Fibroblast of the aortic adventitia (primary cell): Measurements from ENCODE around the gene TEKT2. TPM values are rescaled to one million over a fixed set of nuclear protein-coding genes. Genes with fewer than 3 reads are reported as not detected.

Experiments
- DNase-seq: peaks from one replicate; pipeline ENCODE4 v3.0.0-alpha.2; 2010; ENCODE audit warnings: low read depth
- H3K4me3 ChIP-seq: 2 replicates; pipeline ENCODE4 v1.5.1; 2011; ENCODE audit warnings: low read depth, mild to moderate bottlenecking, control low read depth, low read length, moderate library complexity
- CTCF ChIP-seq: IDR thresholded peaks from 2 replicates; pipeline ENCODE4 v1.5.1; 2011; ENCODE audit warnings: mild to moderate bottlenecking, low read length, control low read depth, inconsistent platforms; ENCODE audit not compliant: insufficient read depth
- total RNA-seq: library from RNA; depleted of rRNA; stranded (reverse); fragments of >200 nt; gene quantifications from 2 replicates; pipeline ENCODE4 v1.2.3, GENCODE V29; 2012; ENCODE audit warnings: low replicate concordance

TEKT2 gene
- total RNA-seq, 1 donor = 0.18 TPM

- TF ChIP-seq CTCF = no peak
- DNase-seq = no peak
Observed at GRCh38 chr1:36055706-36056105, 28.2 kb upstream of the TEKT2 start.

GRCh38 chr1:36062315-36062714 is 21.6 kb upstream of the TEKT2 start:
- no peak overlapping the region for H3K4me3 ChIP-seq
- no peak for DNase-seq
- no peak for TF ChIP-seq CTCF

More at GRCh38 chr1:36055706-36056105, 28.2 kb upstream of the TEKT2 start:
- H3K4me3 ChIP-seq = no peak overlapping the region

- no peak overlapping the region for H3K4me3 ChIP-seq
- TF ChIP-seq CTCF = no peak
- no peak for DNase-seq
Observed at GRCh38 chr1:36067871-36068270, 16.0 kb upstream of the TEKT2 start.

- DNase-seq = no peak
- TF ChIP-seq CTCF = no peak
- H3K4me3 ChIP-seq = no peak overlapping the region
Observed at GRCh38 chr1:36068866-36069265, 15.0 kb upstream of the TEKT2 start.

GRCh38 chr1:36070349-36070748 is 13.5 kb upstream of the TEKT2 start:
- H3K4me3 ChIP-seq = no peak overlapping the region
- no peak for TF ChIP-seq CTCF
- DNase-seq = no peak

GRCh38 chr1:36076979-36077573 is 6.8 kb upstream of the TEKT2 start:
- H3K4me3 ChIP-seq = no peak overlapping the region
- DNase-seq = no peak
- no peak for TF ChIP-seq CTCF

- no peak for DNase-seq
- TF ChIP-seq CTCF = no peak
- no peak overlapping the region for H3K4me3 ChIP-seq
Observed at GRCh38 chr1:36080236-36080635, 3.7 kb upstream of the TEKT2 start.
